ENCODE measurements around the gene GDNF. TPM values are rescaled to one million over a fixed set of nuclear protein-coding genes. Genes with fewer than 3 reads are reported as not detected.
"Not testable (repeated sequence)": the region's sequence is repeated elsewhere in the genome, so short reads cannot be mapped to it uniquely, and the experiment has no call there.

GDNF gene
- total RNA-seq, 1 experiment from 2014 or later: 0.40 TPM

DNA sequence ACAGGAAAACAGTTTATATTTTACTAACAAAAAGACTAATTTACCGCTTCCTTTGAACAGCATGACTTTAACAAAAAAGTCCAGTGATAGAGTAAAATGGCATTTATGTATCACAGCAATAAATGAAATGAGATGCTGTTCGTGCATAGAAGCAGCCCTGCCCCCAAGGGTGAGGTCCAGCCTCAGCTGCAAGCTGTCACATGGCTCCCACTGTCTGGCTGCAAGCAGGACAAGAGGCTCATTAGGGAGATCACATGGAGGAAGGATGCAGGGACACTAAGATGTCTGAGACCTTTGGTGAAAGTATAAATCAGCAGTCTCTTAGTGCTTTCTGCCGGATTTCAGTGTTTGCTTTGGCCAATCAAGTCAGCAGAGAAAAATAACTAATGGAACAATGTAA is 23.0 kb downstream of the GDNF start:
- DNase-seq (ENCODE audit: low read depth): peak; percentile 49

DNA sequence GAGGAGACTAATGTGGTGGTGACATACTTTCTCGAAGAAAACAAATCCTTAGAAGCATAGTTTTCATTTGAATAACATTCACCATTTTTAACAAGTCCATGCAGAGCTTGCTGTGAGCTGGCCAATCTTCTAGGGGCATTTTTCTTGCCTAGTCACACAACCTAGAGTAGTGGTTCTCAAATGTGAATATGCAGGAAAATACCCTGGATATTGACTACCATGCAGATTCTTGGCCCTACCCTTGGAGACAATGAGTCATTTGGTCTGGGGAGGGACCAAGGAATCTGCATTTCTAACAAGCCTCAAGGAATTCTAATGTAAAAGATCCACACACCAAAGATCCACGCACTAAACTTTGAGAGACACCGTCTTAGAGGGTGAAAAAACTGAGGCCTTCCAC is 23.5 kb downstream of the GDNF start:
- DNase-seq (ENCODE audit: low read depth): peak; percentile 14

DNA sequence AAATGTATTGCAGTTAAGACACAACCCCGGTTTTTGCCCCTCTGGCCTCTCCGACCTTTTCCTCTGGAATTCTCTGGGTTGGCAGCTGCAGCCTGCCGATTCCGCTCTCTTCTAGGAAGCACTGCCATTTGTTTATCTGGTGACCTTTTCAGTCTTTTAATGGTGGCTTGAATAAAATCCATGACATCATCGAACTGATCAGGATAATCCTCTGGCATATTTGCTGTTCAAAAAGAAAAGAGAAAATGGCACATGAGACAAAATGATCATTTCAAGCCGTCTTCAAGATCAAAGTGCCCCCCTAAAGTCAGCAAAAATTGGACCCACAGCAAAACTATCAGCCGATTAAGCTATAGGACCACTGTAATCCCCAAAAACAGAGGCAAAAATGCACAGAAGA is 23.9 kb downstream of the GDNF start:
- no peak for DNase-seq (ENCODE audit: low read depth)

DNA sequence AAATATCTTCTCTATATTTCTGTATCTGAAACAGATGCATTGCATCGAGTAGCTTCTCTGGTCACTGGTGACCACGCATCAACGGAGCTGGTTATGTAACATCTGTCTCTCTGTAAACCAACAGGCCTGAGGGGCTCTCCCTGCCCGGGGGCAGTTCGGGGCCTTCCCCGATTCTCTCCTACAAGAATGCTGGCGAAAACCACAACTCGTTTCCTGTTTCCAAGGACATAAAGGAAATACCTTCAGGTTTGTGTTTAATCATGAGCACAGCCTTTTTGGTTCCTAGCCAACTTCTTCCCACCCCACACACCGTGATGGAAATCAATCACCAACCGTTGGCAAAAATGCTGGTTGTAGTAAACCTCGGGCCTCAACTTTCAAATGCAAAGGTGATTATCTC is 25.1 kb downstream of the GDNF start:
- DNase-seq (ENCODE audit: low read depth): no peak

DNA sequence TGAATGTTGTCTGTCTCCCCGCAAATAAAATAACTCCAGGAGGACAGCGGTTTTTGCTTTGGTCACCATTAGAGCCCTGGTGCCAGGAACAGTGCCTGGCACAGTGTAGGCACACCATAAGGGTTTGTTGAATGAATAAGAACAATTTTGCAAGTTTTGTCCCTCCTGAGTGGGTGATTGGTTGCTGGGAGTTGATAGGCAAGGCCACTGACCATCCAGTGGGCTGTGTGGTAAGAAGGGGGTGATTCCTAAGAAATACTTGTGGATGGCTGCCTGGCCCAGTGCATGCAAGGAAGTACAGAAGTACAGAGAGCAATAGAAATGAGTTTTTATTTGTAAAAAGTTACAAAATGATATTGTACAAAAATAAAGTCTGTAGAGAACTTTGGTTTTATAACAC is 27.5 kb downstream of the GDNF start:
- DNase-seq (ENCODE audit: low read depth): no peak

DNA sequence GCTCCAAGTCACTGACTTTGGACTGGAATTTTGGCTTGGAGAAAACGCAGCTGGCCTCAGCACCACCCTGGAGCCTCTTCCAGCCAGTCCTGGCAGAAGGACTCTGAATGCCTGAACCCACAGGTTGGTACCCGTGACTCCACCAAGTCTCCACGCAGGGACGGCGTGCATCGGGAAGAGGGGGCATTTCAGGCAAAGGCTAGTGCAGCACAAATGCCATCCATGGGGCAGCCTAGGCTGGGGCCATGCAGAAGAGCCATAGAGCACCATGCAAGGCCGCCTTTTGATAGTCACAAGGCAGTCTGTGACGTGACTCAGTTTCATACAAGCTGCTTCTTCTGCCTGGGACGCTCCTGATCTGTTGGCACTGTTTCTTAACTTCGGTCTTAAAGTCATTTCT is 28.0 kb downstream of the GDNF start:
- no peak for DNase-seq (ENCODE audit: low read depth)

DNA sequence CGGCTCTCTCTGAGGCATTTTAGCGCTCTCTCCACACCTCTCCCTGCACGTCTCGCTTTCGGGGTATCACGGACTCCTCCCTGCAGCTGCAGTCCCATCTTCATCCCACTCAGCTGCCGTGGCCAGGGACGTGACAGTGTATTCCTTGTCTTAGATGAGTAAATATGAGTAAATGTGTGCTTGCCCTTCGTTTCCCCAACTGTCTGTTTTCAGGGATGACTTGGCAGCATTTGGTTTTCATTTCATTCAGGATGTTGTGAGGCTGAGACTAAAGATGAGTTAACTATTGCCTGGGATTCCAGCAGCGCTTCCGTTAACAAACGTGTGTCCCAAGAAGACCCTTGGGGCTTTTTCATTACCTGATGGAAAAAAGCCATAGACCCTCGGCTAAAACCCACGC is 29.5 kb downstream of the GDNF start:
- peak; percentile 58 for DNase-seq (ENCODE audit: low read depth)

DNA sequence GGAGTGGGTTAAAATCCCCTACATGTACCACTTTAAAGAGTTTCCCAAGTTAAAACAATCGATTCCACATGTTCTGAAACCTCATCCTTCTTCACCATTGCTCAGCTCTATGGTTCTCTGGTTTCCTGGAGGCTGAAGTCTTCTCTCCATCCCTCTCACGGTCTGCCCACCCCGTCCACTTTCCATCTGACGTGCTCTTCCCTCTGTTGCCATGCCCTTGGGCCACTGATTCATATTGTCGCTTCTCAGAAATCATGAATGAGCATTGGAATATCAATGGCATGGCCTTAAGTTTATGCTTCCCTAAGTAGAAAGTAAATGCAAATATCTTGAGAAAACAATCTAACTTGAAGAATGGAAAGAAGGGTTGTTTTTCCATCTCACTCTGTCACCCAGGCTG is 30.9 kb downstream of the GDNF start:
- DNase-seq (ENCODE audit: low read depth): no peak

DNA sequence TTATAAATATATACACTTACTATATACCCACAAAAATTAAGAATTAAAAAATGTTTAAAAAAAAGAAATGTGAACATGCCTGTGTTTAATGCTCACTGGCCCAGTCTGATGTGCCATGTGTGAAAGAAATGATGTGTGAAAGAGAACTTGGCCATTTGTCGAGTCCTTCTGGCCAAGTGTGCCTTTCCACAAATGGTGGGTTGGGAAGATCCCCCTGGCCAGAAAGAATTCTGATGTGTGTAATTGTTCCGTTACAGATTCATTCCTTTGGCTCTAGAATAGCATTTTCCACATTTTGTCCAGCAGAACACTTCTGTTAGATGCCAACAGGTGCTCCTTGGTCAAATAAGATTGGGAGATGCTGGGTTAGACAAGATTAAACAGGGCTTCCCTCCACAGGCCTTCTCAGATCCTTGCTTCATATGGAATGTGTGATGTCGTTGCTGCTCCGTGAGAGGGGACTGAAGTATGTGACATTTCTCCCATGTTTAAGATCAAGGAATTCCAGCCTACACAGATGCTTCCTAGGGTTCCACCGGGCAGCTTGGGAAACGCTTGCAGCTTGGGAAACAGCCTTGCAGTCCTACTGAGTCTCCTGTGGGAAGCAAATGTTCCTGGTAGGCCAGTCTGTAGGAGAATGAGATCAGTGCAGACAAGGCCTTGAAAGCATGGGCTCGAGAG is 32.1 kb downstream of the GDNF start:
- DNase-seq (ENCODE audit: low read depth): no peak

DNA sequence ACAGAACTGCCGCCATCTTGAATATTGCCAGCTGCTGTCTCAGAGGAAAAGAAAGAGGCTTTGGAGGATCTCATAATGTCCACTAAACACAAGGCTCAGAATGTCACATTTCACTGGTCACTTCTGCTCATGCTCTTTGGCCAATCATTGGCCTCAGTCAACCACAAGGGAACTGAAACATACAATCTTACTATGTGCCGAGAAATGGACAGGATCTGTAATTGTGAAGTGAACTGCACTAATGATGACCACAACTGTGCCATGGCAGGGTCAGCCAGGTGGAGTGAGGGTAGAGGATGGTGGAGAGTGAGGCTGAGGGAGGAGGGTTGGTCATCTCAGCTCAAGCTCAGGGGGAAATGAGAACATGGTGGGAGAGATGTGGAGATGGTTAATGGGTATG is 32.8 kb downstream of the GDNF start:
- DNase-seq (ENCODE audit: low read depth): no peak

DNA sequence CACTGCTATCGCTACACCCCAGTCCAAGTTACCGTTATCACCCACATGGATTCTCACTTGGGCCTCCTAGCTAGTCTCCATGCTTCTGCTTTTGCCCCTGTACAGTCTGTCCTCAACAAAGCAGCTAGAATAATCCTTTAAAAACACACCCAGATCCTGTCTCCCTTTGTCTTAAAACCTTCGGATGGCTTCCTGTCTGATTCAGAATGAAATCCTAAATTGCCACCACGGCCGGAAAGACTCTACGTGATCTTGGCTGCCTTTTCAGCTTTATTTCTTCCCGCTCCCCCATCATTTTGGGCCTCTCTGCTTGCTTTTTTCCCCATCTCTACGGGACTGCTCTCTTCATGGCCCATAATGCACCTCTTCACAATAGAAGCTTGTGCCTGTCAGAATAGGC is 33.4 kb downstream of the GDNF start:
- no peak for DNase-seq (ENCODE audit: low read depth)

DNA sequence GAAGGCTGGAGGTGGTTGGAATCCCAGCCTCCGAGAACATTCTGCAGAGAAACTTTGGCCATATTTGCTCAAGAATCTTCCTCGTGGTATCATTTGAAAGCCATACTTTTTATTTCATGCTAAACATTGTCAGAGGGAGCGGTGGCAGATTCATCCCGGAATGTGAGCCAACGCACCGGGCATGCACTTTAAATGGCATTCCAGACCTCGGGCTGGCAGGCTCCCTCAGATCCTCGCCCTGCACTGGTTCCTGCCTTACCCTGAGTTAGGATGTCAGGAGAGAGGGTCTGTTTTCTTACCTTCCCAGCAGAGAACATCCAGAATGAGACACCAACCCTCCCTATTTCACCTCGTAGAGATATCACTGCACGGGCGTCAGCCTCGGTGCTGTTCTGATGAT is 33.8 kb downstream of the GDNF start:
- DNase-seq (ENCODE audit: low read depth): no peak

DNA sequence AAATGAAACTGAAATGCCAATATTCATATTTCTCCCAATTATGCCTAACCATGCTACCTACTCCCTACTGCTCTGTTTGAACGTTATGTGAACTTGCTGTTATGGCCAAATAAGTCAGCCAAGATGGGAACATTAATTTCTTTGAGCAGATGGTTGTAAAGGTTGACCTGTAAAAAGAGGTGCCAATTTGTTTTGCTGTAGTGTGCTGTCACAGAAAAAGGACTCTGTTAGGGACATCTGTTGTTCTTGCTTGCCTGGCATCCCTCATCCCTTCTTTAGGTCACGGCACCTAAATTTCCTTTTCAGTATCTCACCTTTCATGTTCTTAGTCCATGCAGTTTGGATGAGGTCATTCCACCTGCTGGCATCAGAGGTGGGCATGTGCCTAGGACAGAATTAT is 35.4 kb downstream of the GDNF start:
- DNase-seq (ENCODE audit: low read depth): no peak

DNA sequence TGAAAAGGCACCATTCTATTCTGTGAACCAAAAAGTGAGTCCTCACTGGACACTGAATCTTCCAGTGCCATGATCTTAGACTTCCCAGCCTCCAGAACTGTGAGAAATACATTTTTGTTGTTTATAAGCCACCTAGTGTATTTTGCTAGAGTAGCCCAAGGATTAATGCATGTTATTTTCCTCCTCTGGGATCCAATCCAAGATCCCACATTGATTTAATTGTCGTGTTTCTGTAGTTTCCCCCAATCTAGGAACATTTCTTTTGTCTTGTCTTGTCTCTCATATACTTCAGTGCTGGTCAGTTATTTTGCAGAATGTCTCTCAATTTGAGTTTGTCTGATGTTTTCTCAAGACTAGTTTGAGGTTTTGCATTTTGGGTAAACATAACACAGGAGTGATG is 36.4 kb downstream of the GDNF start:
- DNase-seq (ENCODE audit: low read depth): peak; percentile 20

DNA sequence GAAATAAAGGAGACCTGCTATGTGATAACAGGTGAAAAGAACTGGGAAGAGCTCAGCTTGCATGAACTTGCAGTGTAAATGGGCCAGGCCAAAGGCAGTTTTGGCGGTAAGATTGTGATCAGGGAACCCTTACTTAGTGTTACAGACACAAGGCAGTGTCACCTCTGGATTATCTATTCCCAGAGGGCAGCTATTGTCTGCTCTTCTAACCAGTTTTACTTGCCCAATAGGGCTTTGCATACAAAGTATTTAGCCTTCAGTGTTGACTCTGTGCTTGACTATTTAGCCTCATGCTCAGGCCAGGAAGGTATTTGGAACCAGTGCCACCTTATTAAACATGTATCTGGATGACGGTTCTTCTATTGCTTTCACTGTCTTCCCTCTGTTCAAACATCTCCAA is 38.3 kb downstream of the GDNF start:
- DNase-seq (ENCODE audit: low read depth): no peak

DNA sequence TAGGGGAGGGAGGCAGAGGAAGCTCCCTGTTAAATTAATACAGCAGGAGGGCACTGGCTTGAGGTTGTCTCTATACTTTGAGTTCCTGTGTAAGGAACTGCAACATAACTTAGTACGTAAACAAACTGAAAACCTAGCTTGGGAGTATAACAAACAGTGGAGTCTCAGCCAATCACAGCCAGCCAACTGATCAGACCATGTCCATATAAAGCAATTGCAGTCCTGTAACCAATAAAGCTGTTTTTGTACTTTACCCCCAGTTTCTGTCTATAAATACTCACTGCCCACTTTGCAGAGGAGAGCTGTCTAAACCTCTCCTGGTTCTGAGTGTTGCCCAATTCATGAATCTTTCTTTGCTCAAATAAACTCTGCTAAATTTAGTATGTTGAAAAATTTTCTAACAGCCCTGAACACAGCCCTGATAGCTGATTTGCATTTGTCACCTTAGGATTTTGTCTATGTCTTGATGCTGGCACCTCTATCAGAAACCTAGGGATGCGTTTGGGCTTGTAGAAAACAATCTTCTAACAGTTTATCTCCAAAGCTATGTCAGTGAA is 39.9 kb downstream of the GDNF start:
- peak; percentile 9 for DNase-seq (ENCODE audit: low read depth)

DNA sequence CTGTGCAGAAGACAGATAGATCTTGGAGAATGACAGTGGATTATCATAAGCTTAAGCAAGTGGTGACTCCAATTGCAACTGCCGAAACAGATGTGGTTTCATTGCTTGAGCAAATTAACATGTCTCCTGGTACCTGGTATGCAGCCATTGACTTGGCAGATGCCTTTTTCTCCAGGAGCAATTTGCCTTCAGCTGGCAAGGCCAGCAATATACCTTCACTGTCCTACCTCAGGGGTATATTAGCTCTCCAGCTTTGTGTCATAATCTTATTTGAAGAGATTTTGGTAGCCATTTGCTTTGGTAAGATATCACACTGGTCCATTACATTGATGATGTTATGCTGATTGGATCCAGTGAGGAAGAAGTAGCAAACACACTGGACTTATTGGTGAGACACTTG is 43.4 kb downstream of the GDNF start:
- not testable (repeated sequence) for DNase-seq (ENCODE audit: low read depth)

DNA sequence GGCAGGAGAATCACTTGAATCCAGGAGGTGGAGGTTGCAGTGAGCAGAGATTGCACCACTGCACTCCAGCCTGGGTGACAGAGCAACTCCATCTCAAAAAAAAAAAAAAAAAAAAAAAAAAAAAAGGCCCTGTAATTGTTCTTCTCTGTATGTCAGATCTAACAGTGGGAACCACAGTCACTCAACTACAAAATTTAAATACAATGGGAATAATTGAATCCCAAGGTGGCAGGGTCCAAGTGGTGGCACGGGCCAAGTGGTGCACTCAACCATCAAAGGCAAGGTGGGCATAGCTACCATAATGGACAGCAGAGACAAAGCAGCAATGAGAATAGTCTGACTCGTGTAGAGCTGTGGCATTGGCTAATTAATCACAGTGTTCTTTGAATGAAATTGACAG is 44.5 kb downstream of the GDNF start:
- DNase-seq (ENCODE audit: low read depth): not testable (repeated sequence)

DNA sequence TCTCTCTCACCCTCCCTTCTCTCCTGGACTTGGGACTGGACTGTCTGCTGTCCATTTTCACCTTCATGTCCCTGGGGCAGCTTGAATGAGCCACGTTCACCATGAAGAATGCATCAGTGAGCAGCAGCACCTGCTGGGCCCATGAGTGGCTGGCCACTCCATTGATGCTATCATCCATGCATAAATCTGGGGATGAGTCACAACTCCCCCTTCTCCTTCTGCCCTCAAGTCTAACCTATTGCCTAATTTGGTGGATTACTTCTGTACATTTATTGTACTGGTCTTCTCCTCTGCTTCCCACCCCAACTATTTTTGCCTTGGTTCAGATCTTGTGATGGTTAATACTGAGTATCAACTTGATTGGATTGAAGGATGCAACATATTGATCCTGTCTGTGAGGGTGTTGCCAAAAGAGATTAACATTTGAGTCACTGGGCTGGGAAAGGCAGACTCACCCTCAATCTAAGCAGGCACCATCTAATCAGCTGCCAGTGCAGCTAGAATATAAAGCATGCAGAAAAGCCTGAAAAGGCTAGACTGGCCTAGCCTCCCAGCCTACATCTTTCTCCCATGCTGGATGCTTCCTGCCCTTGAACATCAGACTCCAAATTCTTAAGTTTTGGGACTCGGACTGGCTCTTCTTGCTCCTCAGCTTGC is 46.7 kb downstream of the GDNF start:
- DNase-seq (ENCODE audit: low read depth): peak; percentile 85

DNA sequence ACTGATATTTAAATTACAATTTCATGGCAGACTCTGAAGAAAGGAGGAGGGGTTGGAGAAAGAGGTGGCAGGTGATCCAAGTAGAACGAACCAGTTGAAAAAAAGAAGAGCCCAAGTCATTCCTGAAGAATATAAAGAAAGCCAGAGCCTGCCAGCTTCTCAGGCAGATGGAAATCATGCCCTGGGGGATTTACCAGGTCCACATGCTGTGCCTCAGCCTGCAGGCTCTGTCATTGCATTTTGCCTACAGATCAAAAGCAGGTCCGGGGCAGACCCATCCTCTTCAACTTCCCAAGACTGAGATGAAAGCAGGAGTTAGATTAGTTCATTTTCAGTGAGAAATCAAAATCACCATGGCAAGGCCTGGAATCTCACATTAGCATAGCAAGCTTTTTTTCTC is 48.5 kb downstream of the GDNF start:
- DNase-seq (ENCODE audit: low read depth): no peak

DNA sequence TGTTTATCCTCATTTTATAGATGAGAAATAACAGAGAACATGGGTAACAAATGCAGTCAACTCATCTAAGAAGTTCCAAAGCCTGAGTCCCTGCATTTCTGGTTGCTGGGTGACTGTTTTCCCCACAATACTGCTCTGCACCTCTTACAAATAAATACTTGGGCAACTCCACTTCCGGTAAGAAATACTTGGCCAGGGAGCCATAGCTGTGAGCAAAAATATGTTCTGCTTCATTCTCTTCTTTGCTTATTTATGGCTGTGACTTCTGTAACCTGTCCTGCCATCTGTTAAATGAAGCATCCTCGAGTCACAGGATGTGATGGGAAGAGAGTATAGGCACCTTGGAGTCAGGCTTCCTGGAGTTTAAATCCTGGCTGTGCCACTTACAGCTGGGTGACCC is 49.9 kb downstream of the GDNF start:
- DNase-seq (ENCODE audit: low read depth): peak; percentile 48

DNA sequence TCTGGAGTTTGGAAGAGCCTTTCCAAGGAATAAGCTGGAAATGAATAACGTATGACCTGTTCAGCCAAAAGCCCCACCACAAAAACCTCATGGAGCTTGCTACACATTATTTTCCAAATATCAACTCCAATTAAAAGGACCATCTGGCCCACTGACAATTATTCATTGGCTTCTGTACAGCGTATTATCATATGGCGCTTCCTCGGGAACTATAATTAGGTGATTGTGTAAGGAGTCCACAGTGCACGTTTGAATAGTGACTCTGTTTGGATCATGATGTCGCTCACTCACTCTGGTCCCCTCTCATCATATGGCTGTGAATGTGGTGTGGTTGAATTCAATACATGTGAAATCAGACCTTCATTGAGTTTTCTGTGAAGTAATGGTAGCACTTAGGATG is 52.1 kb downstream of the GDNF start:
- no peak for DNase-seq (ENCODE audit: low read depth)

DNA sequence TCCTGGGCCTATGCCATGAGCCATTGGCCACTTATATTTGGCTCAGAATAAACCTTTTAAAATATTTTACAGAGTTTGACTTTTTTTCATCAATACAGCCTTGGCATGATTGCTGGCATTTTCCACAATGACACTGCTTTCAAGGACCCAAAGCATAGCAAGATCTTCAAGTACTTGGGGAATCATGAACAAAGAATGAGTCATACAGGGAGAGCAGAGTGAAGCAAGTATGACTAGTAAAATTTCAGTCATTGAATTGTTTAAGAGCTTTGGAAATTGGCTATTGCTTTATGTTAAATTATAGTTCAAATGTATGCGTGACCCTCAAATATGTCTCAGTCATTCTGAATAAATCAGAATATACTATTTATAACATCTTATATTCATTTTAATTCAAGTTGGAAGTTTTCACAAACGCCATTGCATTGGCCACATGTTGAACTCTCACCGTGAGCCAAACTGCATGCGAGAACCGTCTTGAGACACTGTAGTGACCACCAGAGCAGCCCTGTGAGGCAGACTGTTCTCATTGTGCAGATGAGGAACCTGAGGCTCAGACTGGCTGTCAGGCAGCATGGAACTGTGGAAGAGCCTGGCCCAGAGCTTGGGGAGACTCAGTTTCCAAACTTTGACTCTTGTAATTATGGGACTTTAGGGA is 52.9 kb downstream of the GDNF start:
- DNase-seq (ENCODE audit: low read depth): peak; percentile 78

All from LHCN-M2 (cell line).